ENCODE results near the gene KLF4. TPM values are rescaled to one million over a fixed set of nuclear protein-coding genes. Genes with fewer than 3 reads are reported as not detected.
"Not testable (repeated sequence)": the region's sequence is repeated elsewhere in the genome, so short reads cannot be mapped to it uniquely, and the experiment has no call there.

Gene KLF4
- total RNA-seq, 4 donors from 2014 or later, result 304 to 861 (median 407) TPM

GRCh38 chr9:107496976-107497375 is 7.4 kb upstream of the KLF4 start:
- no peaks in the 10 kb centered on the region for H3K36me3 ChIP-seq
- H3K27ac ChIP-seq, result no peak overlapping the region
- TF ChIP-seq CTCF (IDR thresholded peaks at IDR 0.05) (no peak), POLR2AphosphoS5 (IDR thresholded peaks at IDR 0.05) (no peak), POLR2A (IDR thresholded peaks at IDR 0.05) (no peak), EP300 (IDR thresholded peaks at IDR 0.05; ENCODE audit: low read depth) (no peak)
- H3K4me3 ChIP-seq, result no peak overlapping the region
- DNase-seq, result no peak
- intact Hi-C loops (cut with DNase I; ENCODE audit: low total_unique reads) (loop anchor here (10.0 kb wide), 1 partner anchor 558 kb away; no protein-coding TSS in a partner anchor), in situ Hi-C loops (cut with MboI; ENCODE audit: low pct_ligation_motif_present in 1 of 4, low pct_unique_long_range_greater_than_20kb in 1 of 4, low sequenced_read_pairs in 3 of 4) (loop anchor here in 1 of 4 donors (25.0 kb wide), 2 partner anchors 240 to 765 kb away; no protein-coding TSS in a partner anchor)
- WGBS, 2 donors (ENCODE audit: low coverage in 1 of 2), result 40 to 47% methylated on average over 2 of the region's 2 CpGs
- no peaks in the 10 kb centered on the region for H3K27me3 ChIP-seq
- H3K4me1 ChIP-seq, result peaks cover 0 to 8% (median 0%) of the 10 kb centered on the region in 4 donors
- H3K9me3 ChIP-seq, result no peaks in the 10 kb centered on the region

- Histone ChIP-seq H3K4me1 (peaks cover 0 to 28% (median 11%) of the 10 kb centered on the region in 4 donors), H3K36me3 (peaks cover 0 to 5% (median 0%) of the 10 kb centered on the region in 4 donors), H3K27me3 (no peaks in the 10 kb centered on the region), H3K4me3 (no peak overlapping the region), H3K9me3 (no peaks in the 10 kb centered on the region), H3K27ac (peak overlapping the region in 3 of 4 donors; percentile 92 to 93 (median 92))
- DNase-seq, result no peak
- WGBS, 2 donors (ENCODE audit: low coverage in 1 of 2), result 61 to 62% methylated on average over 4 of the region's 4 CpGs
- intact Hi-C loops (cut with DNase I; ENCODE audit: low total_unique reads) (loop anchor here (10.0 kb wide), 1 partner anchor 562 kb away; no protein-coding TSS in a partner anchor), in situ Hi-C loops (cut with MboI; ENCODE audit: low pct_ligation_motif_present in 1 of 4, low pct_unique_long_range_greater_than_20kb in 1 of 4, low sequenced_read_pairs in 3 of 4) (loop anchor here in 1 of 4 donors (25.0 kb wide), 2 partner anchors 245 to 770 kb away; no protein-coding TSS in a partner anchor)
- TF ChIP-seq CTCF (IDR thresholded peaks at IDR 0.05) (no peak), POLR2A (IDR thresholded peaks at IDR 0.05) (no peak), POLR2AphosphoS5 (IDR thresholded peaks at IDR 0.05) (no peak), EP300 (IDR thresholded peaks at IDR 0.05; ENCODE audit: low read depth) (no peak)
Observed at GRCh38 chr9:107492381-107492970, 2.9 kb upstream of the KLF4 start.

GRCh38 chr9:107491081-107492053 is 1.8 kb upstream of the KLF4 start:
- peaks cover 0 to 11% (median 5%) of the 10 kb centered on the region in 4 donors for H3K36me3 ChIP-seq
- in situ Hi-C loops (cut with MboI; ENCODE audit: low pct_ligation_motif_present in 1 of 4, low pct_unique_long_range_greater_than_20kb in 1 of 4, low sequenced_read_pairs in 3 of 4), result loop anchor here in 1 of 4 donors (25.0 kb wide), 2 partner anchors 246 to 771 kb away; no protein-coding TSS in a partner anchor
- H3K4me3 ChIP-seq, result peak overlapping the region; percentile 61 to 85 (median 80)
- intact Hi-C loops (cut with DNase I; ENCODE audit: low total_unique reads), result loop anchor here (2.0 to 10.0 kb wide), 2 partner anchors 145 to 563 kb away; no protein-coding TSS in a partner anchor
- peak; percentile 35 for DNase-seq
- peaks cover 0 to 28% (median 11%) of the 10 kb centered on the region in 4 donors for H3K4me1 ChIP-seq
- H3K9me3 ChIP-seq, result no peaks in the 10 kb centered on the region
- TF ChIP-seq EP300 (IDR thresholded peaks at IDR 0.05; ENCODE audit: low read depth) (no peak), POLR2AphosphoS5 (IDR thresholded peaks at IDR 0.05) (no peak), POLR2A (IDR thresholded peaks at IDR 0.05) (no peak), CTCF (IDR thresholded peaks at IDR 0.05) (no peak)
- H3K27me3 ChIP-seq, result no peaks in the 10 kb centered on the region
- WGBS, 2 donors (ENCODE audit: low coverage in 1 of 2), result 15 to 34% methylated on average over 5 to 43 of the region's 43 CpGs
- peak overlapping the region; percentile 92 to 93 (median 92) for H3K27ac ChIP-seq

GRCh38 chr9:107490606-107490970 is 1.0 kb upstream of the KLF4 start:
- H3K27me3 ChIP-seq, H3K9me3 ChIP-seq: not testable (repeated sequence)
- H3K36me3 ChIP-seq, result peaks cover 0 to 17% (median 8%) of the 10 kb centered on the region in 4 donors
- WGBS, 2 donors (ENCODE audit: low coverage in 1 of 2), result 0 to 8% methylated on average over 11 to 23 of the region's 23 CpGs
- in situ Hi-C loops (cut with MboI; ENCODE audit: low pct_ligation_motif_present in 1 of 4, low pct_unique_long_range_greater_than_20kb in 1 of 4, low sequenced_read_pairs in 3 of 4) (loop anchor here in 1 of 4 donors (25.0 kb wide), 2 partner anchors 247 to 772 kb away; no protein-coding TSS in a partner anchor), intact Hi-C loops (cut with DNase I; ENCODE audit: low total_unique reads) (loop anchor here (2.0 to 10.0 kb wide), 2 partner anchors 146 to 564 kb away; no protein-coding TSS in a partner anchor)
- peak overlapping the region; percentile 92 to 93 (median 92) for H3K27ac ChIP-seq
- peak overlapping the region; percentile 61 to 85 (median 80) for H3K4me3 ChIP-seq
- H3K4me1 ChIP-seq, result peaks cover 0 to 28% (median 11%) of the 10 kb centered on the region in 4 donors
- peak; percentile 47 for DNase-seq
